Stimulated activated CD8-positive, alpha-beta memory T cell treated with anti-CD3 and anti-CD28 coated beads, Interleukin-4, amount 100 ng/mL, for 4 hours (primary cell): ENCODE results near the gene NLRC5.
"Not testable (repeated sequence)": the region's sequence is repeated elsewhere in the genome, so short reads cannot be mapped to it uniquely, and the experiment has no call there.

Source experiments
- DNase-seq, 2 donors: peaks; one replicate each; pipeline ENCODE4 v3.0.0-alpha.2; 2020; ENCODE audit warnings: low read depth in 2 of 2, low spot score in 1 of 2

The NLRC5 gene

DNA sequence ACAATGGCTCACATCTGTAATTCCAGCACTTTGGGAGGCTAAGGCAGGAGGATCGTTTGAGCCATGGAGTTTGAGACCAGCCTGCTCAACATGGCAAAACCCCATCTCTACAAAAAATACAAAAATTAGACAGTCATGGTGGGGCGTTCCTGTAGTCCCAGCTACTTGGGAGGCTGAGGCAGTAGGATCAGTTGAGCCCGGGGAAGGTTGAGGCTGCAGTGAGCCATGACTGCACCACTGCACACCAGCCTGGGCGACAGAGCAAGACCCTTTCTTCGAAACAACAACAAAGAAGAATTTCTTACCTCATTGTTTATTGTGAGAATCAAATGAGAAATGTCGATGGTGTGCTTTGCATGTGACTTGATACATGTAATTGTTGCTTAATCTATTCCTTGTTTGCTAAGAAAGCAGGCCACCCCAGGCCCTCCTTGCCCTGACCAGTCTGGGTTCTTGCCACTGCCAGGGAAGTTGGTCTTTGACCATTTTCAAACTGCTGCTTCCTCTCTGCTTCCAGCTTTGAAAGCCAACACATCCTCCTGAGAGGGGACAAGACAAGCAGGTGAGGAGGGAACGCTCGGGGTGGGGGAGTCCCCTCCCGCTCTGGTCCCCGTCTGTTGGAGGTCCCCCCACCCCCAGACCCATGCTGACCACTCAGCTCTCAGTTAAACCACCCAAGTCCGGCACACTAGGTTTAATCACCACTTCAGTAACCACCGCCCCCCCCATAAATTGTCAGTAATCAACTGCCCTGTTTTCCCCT, 55.8 kb downstream of the NLRC5 start:
- DNase-seq, result no peak

DNA sequence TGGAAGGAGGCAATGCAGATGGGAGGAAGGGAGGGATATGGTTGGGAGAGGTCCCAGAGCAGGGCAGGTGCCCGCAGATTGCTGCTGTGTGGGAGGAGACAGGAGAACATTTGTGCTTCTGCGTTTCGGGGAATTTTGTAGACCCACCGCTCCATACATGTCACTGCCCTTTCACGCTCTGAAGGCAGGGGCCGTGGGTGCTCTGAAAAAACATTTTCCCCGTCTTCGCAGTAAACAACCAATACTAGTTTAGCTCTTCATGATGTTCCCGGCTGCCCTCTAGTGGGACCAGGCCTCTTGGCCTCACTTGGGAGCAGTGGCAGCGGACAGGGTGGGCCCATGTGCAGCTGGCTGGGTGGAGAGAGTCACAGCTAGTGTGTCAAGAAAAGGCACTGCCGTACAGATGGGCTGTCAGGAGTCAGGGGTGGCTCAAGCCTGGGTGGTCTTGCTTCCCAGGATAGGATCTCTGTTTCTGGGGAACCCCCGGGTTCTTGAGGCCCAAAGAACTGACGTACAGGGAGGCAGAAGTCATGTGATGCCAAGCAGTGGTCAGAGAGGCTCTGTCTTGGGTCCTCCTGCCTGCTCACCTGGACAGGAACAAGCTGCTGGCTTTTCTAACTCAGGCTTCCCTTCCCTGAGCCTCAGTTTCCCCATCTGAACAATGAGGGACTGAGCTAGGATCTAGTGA, 56.5 kb downstream of the NLRC5 start:
- no peak for DNase-seq

GRCh38 chr16:57048095-57048494, 58.7 kb downstream of the NLRC5 start:
- no peak for DNase-seq

DNA sequence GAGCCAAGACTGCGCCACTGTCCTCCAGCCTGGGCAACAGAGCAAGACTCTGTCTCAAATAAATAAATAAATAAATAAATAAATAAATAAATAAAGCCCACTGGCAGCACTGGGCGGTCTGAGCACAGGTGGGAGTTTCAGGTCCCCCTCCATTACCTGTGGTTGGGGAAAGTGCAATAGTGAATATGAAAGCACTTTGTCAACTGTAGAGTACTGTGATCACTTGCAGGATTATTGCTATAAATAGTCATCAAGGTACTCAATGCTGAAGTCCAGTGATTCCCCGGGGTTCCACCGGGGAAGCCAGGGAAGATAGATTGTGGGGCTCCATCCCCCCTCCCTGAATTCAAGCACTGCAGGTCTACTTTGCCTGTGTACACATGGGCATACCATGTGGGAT, 60.3 kb downstream of the NLRC5 start:
- no peak for DNase-seq

- DNase-seq, result no peak
These were observed 62.4 kb downstream of the NLRC5 start for GRCh38 chr16:57051696-57052228.

DNA sequence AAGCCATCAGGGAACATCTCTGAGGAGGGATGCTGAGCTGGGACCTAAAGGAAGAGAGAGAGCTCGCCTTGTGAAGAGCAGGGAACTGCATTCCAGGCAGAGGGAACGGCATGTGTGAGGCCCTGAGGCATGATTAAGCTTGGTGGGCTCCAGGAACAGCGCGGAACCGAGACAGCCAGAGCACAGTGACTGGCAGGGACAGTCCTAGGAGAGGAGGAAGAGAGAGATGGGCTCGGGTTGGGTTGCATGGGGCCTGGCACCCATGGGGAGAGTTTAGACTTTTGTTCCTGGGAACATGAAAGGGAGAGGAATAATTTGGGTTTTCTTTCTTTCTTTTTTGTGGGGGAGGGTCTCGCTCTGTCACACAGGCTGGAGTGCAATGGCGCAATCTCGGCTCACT, 63.8 kb downstream of the NLRC5 start:
- DNase-seq, result no peak

- no peak for DNase-seq
These were observed 65.0 kb downstream of the NLRC5 start for GRCh38 chr16:57054338-57054737.

DNA sequence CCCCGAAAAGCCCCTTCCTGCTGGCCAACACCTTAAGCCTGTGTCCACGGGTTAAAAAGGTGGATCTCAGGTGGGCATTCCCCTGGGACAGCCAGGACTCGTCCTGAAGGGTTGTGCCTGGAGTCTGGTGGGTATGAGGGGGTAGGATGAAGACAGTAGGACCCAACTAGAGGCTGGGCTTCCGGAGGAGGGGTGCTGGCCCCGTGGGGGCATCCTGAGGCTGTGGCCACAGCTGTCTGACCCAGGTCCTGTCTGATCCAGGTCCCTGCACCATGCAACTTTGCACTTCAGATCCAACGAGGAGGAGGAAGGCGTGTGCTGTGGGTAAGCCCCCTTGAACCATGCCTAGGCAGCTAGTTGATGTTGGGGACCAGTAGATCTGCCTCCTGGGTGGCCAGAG, 65.4 kb downstream of the NLRC5 start:
- no peak for DNase-seq

DNA sequence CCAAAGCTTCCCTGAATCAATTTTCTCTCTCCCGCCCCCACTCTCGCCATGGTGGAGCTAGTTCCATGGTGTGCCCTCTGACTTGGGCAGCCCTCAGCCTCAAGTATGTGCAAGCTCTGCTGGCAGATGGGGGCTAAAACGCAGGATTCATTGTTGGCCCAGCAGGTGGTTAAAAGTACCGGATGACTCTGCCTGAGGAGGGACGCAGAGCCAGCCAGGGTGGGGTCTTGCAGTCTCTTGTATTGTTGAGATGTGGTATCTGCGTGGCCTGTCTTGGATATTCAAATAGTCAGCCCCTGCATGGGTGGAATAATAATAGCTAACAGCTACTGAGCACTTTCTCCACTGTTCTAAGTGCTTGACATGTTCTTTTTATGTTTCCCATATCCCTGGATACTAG, 66.3 kb downstream of the NLRC5 start:
- no peak for DNase-seq

DNA sequence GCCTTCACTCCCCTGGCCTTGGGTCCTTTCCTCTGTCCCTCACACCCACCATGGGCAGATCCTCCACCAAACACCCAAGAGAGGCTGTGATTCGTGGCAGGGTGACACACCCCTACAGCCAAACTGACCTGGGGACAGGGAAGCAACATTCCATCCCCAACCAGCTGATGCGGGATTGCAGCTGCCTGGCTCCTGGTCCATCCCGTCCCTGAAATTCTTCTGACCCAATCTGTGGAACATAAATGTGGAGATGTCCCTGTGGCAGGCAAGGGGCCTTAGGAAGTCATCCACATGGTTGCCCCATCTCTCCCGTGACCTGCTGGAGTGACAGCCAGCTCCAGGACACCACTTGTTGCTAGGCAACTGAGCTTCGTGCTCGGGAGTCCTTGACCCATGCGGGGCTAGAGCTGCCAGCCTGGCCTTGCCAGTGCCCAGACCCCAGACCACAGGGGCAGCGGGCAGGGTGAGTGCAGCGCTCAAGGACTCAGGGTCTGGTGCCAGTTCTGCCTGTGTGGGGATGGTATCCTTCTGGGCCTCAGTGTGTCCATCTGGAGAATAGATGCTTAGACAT, 69.0 kb downstream of the NLRC5 start:
- no peak for DNase-seq

GRCh38 chr16:57060323-57061083, 71.1 kb downstream of the NLRC5 start:
- no peak for DNase-seq

GRCh38 chr16:57061084-57061905, 71.9 kb downstream of the NLRC5 start:
- no peak for DNase-seq

GRCh38 chr16:57062329-57062728, 73.0 kb downstream of the NLRC5 start:
- DNase-seq, result no peak

GRCh38 chr16:57063189-57063588, 73.8 kb downstream of the NLRC5 start:
- not testable (repeated sequence) for DNase-seq

- DNase-seq, result no peak
These were observed 75.6 kb downstream of the NLRC5 start for GRCh38 chr16:57064995-57065394.

DNA sequence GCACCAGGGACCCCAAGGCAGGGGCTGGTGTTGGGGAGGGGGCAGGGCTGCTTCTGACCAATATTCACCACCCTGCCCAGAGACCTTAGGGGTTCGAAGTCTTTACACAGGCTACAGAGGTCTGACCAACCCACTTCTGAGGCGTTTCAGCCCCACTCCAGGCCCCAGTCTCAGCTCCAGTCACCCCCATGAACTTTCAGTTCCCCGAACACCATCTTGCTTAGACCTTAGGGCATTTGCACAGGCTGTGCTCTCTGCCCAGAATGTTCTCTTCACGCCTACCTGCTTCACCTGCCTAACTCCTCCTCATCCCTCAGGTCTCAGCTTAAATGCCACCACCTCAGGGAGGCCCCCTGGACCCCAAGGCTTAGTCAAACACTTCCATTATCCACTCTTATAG, 77.3 kb downstream of the NLRC5 start:
- DNase-seq, result no peak

DNA sequence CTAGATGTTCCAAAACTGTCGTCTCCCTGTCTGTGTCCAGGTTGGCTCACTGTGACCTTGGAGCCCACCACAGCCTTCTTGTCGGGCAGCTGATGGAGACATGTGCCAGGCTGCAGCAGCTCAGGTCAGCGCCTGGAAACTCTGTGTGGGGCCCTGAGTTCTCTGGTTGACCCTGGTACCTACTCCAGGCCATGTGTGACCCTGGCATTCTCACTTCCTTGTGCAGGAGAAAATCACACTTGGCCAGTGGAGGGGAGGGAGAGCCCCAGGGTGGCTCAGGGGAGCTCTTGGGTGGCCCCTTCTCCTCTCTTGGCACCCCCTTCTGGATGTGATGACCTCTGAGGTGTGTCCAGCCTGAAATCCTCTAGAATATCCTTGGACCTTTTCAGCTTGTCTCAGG, 78.0 kb downstream of the NLRC5 start:
- DNase-seq, result no peak

DNA sequence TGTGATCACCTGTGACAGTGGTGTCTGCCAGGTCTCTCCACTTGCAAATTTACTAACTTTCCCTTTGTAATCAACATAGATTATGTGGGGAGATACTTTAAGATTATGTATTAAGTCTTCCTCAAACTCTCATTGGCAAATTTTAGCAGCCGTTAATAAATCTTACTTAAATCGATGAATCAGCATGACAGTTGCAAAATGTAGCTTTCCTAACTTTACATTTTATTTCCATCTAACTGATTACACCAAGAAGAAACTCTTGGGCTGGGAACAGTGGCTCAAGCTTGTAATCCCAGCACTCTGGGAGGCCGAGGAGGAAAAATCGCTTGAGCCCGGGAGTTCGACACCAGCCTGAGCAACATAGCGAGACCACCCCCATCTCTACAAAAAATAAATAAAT, 79.7 kb downstream of the NLRC5 start:
- no peak for DNase-seq

DNA sequence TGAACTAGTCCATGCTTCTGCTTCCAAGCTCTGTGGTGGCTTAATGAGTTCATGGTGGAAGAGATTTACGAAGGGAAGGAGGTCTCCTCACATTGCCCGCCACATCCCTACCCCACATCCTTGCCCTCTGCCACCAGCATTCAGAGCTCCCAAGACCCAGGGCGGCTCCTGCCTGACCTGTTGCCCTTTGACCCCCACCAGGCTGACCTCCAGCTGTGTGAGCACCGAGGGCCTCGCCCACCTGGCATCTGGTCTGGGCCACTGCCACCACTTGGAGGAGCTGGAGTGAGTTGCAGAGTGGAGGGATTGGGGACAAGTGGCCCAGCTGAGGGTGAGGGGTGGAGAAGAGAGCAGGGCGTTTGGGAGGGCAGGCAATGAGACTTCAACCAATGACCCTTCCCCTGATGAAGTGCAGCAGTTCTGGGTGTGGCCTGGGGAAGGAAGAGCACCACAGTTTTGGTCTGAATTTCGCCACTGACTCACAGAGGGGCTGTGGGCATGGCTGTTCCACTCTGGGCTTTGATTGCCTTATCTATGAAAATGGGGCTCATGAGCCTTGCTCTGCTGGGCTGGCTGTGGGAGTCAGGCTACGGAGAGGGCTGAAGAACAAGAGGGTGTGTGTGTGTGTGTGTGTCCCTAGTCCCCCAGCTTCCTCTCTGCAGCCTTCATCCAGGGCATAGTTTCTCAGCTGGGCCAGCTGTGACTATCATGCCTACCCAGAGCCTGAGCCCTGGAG, 80.4 kb downstream of the NLRC5 start:
- DNase-seq, result no peak

- DNase-seq, result no peak
These were observed 81.1 kb downstream of the NLRC5 start for GRCh38 chr16:57070424-57070823.
